CD8-positive, alpha-beta memory T cell (primary cell): Measurements from ENCODE around the gene PDIK1L. TPM values are rescaled to one million over a fixed set of nuclear protein-coding genes. Genes with fewer than 3 reads are reported as not detected.
A peak's percentile ranks its signal among the peaks of the same experiment; 100 is the strongest.

ENCODE experiments used
- CTCF ChIA-PET: fragments of 350-600 bp; sonication (Branson Sonifier 250); formaldehyde crosslinking; loops from one replicate; lab custom pipeline; 2021; ENCODE audit warnings: antibody characterized with exemption; lab: Charles Lee
- POLR2A ChIA-PET: fragments of 350-600 bp; sonication (Branson Sonifier 250); formaldehyde crosslinking; loops from one replicate; lab custom pipeline; 2021; ENCODE audit warnings: antibody characterized with exemption; lab: Charles Lee
- DNase-seq, 5 donors: peaks; one replicate each; pipeline versions ENCODE4 v3.0.0 to v3.0.0-alpha.2; 2020 to 2022; ENCODE audit warnings: mixed read lengths in 1 of 5
- H3K27ac ChIP-seq: one replicate; pipeline ENCODE4 v1.7.0; 2013; ENCODE audit warnings: low read depth, mild to moderate bottlenecking, low read length, moderate library complexity
- H3K27me3 ChIP-seq: 2 replicates; pipeline ENCODE4 v1.7.0; 2013; ENCODE audit warnings: low read length, mild to moderate bottlenecking; ENCODE audit not compliant: insufficient read depth, poor library complexity, severe bottlenecking
- H3K36me3 ChIP-seq: 2 replicates; pipeline ENCODE4 v1.7.0; 2013; ENCODE audit warnings: mild to moderate bottlenecking, low read length, moderate library complexity; ENCODE audit not compliant: insufficient read depth
- H3K4me1 ChIP-seq: 2 replicates; pipeline ENCODE4 v1.7.0; 2013; ENCODE audit warnings: mild to moderate bottlenecking, low read length, moderate library complexity; ENCODE audit not compliant: insufficient read depth
- H3K4me3 ChIP-seq: 2 replicates; pipeline ENCODE4 v1.7.0; 2013; ENCODE audit warnings: mild to moderate bottlenecking, low read length
- H3K9me3 ChIP-seq: 2 replicates; pipeline ENCODE4 v1.7.0; 2013; ENCODE audit warnings: mild to moderate bottlenecking, low read length
- H3K27ac Mint-ChIP-seq, 8 donors: one replicate each; pipeline ENCODE4 v1.8.0; 2020 to 2021; ENCODE audit warnings: mixed read lengths in 8 of 8, mild to moderate bottlenecking in 6 of 8, inconsistent platforms in 3 of 8, moderate library complexity in 3 of 8
- H3K27me3 Mint-ChIP-seq, 2 donors: one replicate each; pipeline ENCODE4 v1.8.0; 2020 to 2021; ENCODE audit warnings: mixed read lengths in 2 of 2, mild to moderate bottlenecking in 1 of 2, moderate library complexity in 1 of 2
- H3K36me3 Mint-ChIP-seq, 3 donors: one replicate each; pipeline ENCODE4 v1.8.0; 2020 to 2021; ENCODE audit warnings: mixed read lengths in 3 of 3, inconsistent platforms in 1 of 3, mild to moderate bottlenecking in 1 of 3
- H3K4me1 Mint-ChIP-seq, 3 donors: one replicate each; pipeline ENCODE4 v1.8.0; 2020 to 2021; ENCODE audit warnings: mixed read lengths in 3 of 3, inconsistent platforms in 1 of 3, mild to moderate bottlenecking in 1 of 3
- H3K4me3 Mint-ChIP-seq, 7 donors: one replicate each; pipeline ENCODE4 v1.8.0; 2020 to 2021; ENCODE audit warnings: mixed read lengths in 7 of 7, mild to moderate bottlenecking in 6 of 7, moderate library complexity in 4 of 7, inconsistent platforms in 2 of 7
- H3K9me3 Mint-ChIP-seq, 5 donors: one replicate each; pipeline ENCODE4 v1.8.0; 2020 to 2022; ENCODE audit warnings: mixed read lengths in 5 of 5, mild to moderate bottlenecking in 3 of 5, moderate library complexity in 2 of 5, inconsistent platforms in 1 of 5
- polyA plus RNA-seq: library from polyadenylated mRNA; unstranded; fragments of 300-500 nt; fragmentation: Illumina TruSeq; gene quantifications from one replicate; pipeline ENCODE4 v1.2.3, GENCODE V29; 2021
- total RNA-seq, 2 experiments: library from RNA; stranded (reverse); gene quantifications; one replicate each; pipeline ENCODE4 v1.2.3, GENCODE V29; 2021

Gene PDIK1L
- total and polyA plus RNA-seq, 3 experiments from 2014 or later, result 4.2 to 14.6 (median 14.5) TPM

DNA sequence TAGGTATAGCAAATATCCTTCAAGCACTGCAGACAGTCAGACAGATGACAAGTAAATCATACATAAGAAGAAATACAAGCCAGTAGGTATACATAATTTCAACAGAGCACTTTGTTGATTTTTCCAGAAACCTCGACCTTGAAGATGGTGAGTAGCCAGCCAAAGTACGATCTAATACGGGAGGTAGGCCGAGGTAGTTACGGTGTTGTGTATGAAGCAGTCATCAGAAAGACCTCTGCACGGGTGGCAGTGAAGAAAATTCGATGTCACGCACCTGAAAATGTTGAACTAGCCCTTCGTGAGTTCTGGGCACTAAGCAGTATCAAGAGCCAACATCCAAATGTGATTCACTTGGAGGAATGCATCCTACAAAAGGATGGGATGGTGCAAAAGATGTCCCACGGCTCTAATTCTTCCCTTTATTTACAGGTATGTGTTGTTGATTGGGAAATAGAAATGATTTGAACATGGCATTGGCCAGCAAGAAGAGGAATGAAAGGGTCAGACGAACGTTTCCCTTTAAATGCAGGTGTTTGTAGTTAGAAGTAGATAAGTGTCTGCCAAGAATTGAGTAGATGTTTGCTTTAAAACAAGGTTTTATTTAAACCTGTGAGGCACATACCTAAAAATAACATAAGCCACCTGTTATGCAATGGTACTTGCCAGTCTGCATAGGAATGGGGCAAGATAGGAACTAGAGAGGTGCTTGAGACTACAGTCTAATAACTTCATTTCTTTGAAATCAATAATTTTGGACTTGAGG is 2.7 kb downstream of the PDIK1L start:
- Mint-ChIP-seq H3K4me3 (peak overlapping the region in 4 of 7 donors; percentile 7 to 94 (median 52)), H3K27me3 (no peaks in the 10 kb centered on the region), H3K9me3 (no peaks in the 10 kb centered on the region), H3K27ac (peak overlapping the region in 1 of 8 donors; percentile 52), H3K36me3 (peaks cover 0 to 52% (median 5%) of the 10 kb centered on the region in 3 donors), H3K4me1 (peaks cover 22 to 45% (median 36%) of the 10 kb centered on the region in 3 donors)
- no peaks in the 10 kb centered on the region for H3K9me3 ChIP-seq
- H3K27ac ChIP-seq, result peak overlapping the region; percentile 85
- ChIA-PET POLR2A (interaction anchor here (0.5 to 1.7 kb wide), 3 partner anchors 12 to 28 kb away, joined by 4 to 9 read pairs (median 8); no protein-coding TSS in a partner anchor), CTCF (interaction anchor here (1.1 to 10.0 kb wide), 4 partner anchors 12 to 49 kb away, joined by 3 to 122 read pairs (median 8); no protein-coding TSS in a partner anchor)
- peaks cover 26% of the 10 kb centered on the region for H3K4me1 ChIP-seq
- no peaks in the 10 kb centered on the region for H3K27me3 ChIP-seq
- H3K36me3 ChIP-seq, result peaks cover 22% of the 10 kb centered on the region
- H3K4me3 ChIP-seq, result no peak overlapping the region
- DNase-seq, result no peak

DNA sequence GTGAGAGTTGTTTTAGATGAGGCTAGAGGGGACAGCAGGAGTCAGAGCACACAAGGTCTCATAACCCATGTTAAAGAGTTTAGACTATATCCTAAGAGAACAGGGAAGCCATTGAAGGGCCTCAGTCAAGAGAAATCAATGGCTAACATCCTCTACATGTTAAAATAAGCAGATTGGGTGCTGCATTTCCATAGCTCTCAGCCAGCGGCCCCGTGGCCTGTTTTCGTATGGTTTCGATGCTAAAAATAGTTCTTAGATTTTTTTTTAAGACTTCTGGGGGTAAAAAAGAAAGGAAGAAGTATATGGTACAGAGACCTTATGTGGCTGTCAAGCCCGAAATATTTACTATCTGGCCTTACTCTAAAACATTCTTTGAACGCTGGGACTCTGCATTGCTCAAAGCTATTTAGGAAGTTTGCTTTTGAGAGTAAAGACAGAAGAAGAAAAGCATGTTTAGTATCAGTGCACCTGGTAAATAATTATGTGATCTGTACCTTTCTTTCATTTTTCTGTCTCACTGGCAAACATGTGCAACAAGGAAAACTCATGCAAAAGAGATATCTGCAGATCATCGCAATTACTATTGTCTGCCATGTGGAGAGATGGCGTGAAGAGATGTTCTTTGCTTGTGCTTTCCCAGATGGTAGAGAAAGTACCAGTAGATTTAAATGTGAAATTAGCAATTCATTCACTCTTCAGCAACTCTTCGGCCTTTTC is 8.4 kb downstream of the PDIK1L start:
- DNase-seq, result no peak
- H3K4me1 ChIP-seq, result peaks cover 2% of the 10 kb centered on the region
- Mint-ChIP-seq H3K27me3 (no peaks in the 10 kb centered on the region), H3K4me1 (peaks cover 11 to 36% (median 22%) of the 10 kb centered on the region in 3 donors), H3K36me3 (peaks cover 0 to 66% (median 1%) of the 10 kb centered on the region in 3 donors), H3K9me3 (no peaks in the 10 kb centered on the region), H3K27ac (peak overlapping the region in 1 of 8 donors; percentile 50), H3K4me3 (no peak overlapping the region)
- no peak overlapping the region for H3K4me3 ChIP-seq
- ChIA-PET POLR2A (no interaction called here), CTCF (interaction anchor here (5.6 kb wide), 1 partner anchor 25 kb away, joined by 22 read pairs; no protein-coding TSS in a partner anchor)
- H3K27ac ChIP-seq, result no peak overlapping the region
- H3K36me3 ChIP-seq, result peaks cover 9% of the 10 kb centered on the region
- H3K9me3 ChIP-seq, result no peaks in the 10 kb centered on the region
- no peaks in the 10 kb centered on the region for H3K27me3 ChIP-seq

DNA sequence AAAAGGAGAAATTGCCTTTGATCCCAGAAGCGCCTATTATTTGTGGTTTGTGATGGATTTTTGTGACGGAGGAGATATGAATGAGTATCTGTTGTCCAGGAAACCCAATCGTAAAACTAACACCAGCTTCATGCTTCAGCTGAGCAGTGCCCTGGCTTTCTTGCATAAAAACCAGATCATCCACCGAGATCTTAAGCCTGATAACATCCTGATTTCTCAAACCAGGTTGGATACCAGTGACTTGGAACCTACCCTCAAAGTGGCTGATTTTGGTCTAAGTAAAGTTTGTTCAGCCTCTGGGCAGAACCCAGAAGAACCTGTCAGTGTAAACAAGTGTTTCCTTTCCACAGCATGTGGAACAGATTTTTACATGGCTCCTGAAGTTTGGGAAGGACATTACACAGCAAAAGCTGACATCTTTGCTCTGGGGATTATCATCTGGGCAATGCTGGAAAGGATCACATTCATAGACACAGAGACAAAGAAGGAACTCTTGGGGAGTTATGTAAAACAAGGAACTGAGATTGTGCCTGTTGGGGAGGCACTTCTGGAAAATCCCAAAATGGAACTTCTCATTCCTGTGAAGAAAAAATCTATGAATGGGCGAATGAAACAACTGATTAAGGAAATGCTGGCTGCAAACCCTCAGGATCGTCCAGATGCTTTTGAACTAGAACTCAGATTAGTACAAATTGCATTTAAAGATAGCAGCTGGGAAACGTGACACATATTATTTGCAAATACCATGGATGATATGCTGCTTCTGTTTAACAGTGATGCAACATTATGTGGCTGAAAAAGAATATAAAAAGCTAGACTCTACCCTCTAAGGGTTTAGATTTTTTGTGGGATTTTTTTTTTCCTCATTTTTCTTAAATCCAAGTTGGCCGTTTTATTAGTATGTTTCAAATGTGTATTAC is 10.5 kb downstream of the PDIK1L start:
- DNase-seq, result no peak
- Mint-ChIP-seq H3K27me3 (no peaks in the 10 kb centered on the region), H3K36me3 (peaks cover 0 to 54% (median 1%) of the 10 kb centered on the region in 3 donors), H3K4me1 (peaks cover 26 to 54% (median 39%) of the 10 kb centered on the region in 3 donors), H3K4me3 (no peak overlapping the region), H3K27ac (no peak overlapping the region), H3K9me3 (no peaks in the 10 kb centered on the region)
- H3K4me3 ChIP-seq, result no peak overlapping the region
- peaks cover 18% of the 10 kb centered on the region for H3K4me1 ChIP-seq
- H3K36me3 ChIP-seq, result peaks cover 6% of the 10 kb centered on the region
- POLR2A ChIA-PET, result interaction anchor here (0.5 kb wide), 1 partner anchor 8 kb away, joined by 4 read pairs; no protein-coding TSS in a partner anchor
- no peak overlapping the region for H3K27ac ChIP-seq
- H3K9me3 ChIP-seq, result no peaks in the 10 kb centered on the region
- no peaks in the 10 kb centered on the region for H3K27me3 ChIP-seq
- CTCF ChIA-PET, result interaction anchor here (1.1 to 5.6 kb wide), 4 partner anchors 9 to 23 kb away, joined by 3 to 22 read pairs (median 4); no protein-coding TSS in a partner anchor

DNA sequence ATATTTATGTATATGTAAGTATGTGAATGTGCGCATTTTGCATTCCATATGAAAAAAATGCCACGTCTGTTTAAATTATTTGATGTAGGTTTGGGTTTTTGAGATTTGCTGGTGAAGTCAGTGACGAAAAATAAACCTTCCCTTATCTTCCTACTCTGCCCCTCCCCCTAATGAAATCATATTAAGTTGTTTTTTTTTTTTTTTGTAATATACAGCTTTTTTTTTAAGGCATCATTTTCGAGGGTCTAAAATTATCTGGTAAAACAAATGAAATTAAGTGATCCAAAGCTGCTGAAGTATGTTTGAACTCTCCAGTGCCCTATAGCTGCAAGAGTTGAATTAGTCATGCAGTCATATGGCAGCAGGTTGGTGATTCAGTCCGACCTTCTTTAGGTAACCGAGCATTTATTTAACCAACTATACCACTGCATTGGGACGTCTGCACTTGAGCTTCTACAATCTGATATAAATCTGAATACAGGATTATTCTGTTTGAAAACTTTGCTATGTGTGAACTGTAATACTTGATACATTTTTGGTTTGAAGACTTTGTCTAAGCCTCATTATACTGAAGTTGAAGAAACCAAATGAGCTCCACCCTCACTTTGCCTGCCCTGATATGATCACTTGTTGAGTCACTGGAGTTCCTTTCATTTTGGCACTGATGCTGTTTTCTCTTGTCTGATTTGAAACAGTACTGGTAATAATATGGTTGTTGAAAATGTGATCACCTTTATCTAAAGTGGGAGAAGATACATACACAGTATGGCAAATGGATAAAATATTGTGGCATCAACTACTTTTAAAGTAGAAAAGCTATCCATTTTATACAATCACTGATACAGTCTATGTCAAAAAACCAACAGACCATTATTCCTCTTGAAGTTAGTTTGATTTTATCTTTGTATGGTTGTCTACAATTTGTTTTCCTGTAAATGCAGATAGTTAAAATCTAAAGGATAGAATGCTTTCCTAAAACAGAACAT is 11.7 kb downstream of the PDIK1L start:
- no peaks in the 10 kb centered on the region for H3K9me3 ChIP-seq
- no peaks in the 10 kb centered on the region for H3K9me3 Mint-ChIP-seq
- peak overlapping the region in 1 of 7 donors; percentile 9 for H3K4me3 Mint-ChIP-seq
- CTCF ChIA-PET, result interaction anchor here (1.0 to 5.6 kb wide), 6 partner anchors 14 to 111 kb away, joined by 3 to 22 read pairs (median 5); partner anchors contain the start of gene CEP85
- H3K4me3 ChIP-seq, result no peak overlapping the region
- peaks cover 36 to 62% (median 49%) of the 10 kb centered on the region in 3 donors for H3K4me1 Mint-ChIP-seq
- H3K36me3 Mint-ChIP-seq, result peaks cover 0 to 44% (median 1%) of the 10 kb centered on the region in 3 donors
- DNase-seq, result no peak
- H3K27me3 Mint-ChIP-seq, result peaks cover 0 to 5% of the 10 kb centered on the region in 2 donors
- H3K27ac Mint-ChIP-seq, result peak overlapping the region in 3 of 8 donors; percentile 22 to 75 (median 62)
- no peaks in the 10 kb centered on the region for H3K27me3 ChIP-seq
- POLR2A ChIA-PET, result interaction anchor here (0.8 to 1.0 kb wide), 3 partner anchors 10 to 22 kb away, joined by 3 to 5 read pairs (median 3); partner anchors contain the start of gene PDIK1L
- peak overlapping the region; percentile 51 for H3K27ac ChIP-seq
- H3K4me1 ChIP-seq, result peaks cover 29% of the 10 kb centered on the region
- peaks cover 3% of the 10 kb centered on the region for H3K36me3 ChIP-seq

DNA sequence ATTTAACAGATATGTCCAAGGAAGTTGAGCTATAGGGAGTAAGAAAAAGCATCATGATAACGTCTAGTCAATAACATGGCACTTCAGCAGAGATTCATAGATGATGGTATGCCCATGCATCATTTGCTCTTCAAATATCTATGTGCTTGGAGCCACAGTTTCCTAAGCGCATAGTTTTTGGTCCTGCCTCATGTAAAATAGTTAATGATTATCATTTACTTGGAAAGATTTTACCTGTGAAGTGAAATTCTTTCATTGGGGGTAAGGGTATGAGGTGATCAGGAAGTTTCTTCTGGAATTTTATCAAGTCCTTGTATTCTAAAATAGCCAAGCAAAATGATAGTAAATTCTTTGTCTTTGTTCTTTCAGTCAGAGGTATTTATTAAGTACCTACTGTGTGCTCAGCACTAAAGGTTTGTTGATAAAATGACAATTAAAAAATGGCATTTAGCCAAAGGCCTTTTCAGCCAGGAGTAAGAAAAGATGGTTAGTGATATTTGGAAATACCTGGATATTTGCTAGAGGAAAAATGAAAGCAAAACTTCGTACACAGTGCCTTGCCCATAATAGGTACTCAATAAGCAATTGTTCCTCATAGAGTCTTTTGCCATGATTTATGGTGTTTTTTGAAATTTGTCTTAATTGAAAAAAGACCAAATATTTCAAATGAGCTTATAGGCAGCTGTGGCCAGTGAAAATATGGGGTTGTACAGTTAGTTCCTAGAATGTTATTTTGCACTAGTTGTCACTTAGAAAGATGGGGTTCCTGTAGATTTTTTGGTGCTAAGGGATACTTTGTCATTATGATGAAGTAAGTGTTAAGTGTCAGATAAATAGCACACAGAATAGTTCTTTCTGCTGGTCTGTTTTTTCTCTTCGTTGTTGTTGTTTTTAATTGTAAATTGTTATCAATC is 13.1 kb downstream of the PDIK1L start:
- Mint-ChIP-seq H3K27me3 (peaks cover 0 to 8% of the 10 kb centered on the region in 2 donors), H3K4me1 (peaks cover 35 to 61% (median 54%) of the 10 kb centered on the region in 3 donors), H3K4me3 (no peak overlapping the region), H3K9me3 (no peaks in the 10 kb centered on the region), H3K36me3 (peaks cover 0 to 32% (median 1%) of the 10 kb centered on the region in 3 donors), H3K27ac (peak overlapping the region in 2 of 8 donors; percentile 7 to 29)
- Histone ChIP-seq H3K27ac (peak overlapping the region; percentile 79), H3K4me1 (peaks cover 29% of the 10 kb centered on the region), H3K9me3 (no peaks in the 10 kb centered on the region), H3K27me3 (no peaks in the 10 kb centered on the region), H3K36me3 (no peaks in the 10 kb centered on the region), H3K4me3 (no peak overlapping the region)
- POLR2A ChIA-PET, result no interaction called here
- DNase-seq, result no peak
- CTCF ChIA-PET, result interaction anchor here (1.6 to 5.6 kb wide), 3 partner anchors 17 to 110 kb away, joined by 6 to 22 read pairs (median 10); partner anchors contain the start of gene CEP85

DNA sequence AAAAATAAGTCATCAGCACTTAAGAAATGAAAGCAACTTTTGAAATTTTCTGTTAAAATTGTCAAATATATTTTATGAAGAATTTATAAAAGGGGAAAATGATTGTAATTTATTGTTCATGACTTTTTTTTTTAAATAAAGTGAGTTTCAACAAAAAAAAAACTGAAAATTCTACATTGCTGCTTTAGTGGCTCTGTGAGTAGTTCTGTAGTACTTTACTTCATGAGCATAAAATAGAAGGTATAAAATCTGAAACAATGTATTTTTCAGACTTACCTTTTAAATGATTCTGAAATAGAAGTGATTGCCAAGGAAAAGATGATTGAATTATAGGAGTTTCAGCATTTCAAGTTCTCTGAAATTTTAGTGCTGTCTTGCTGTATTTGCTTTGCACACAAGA is 13.8 kb downstream of the PDIK1L start:
- no peak for DNase-seq
- Histone ChIP-seq H3K9me3 (no peaks in the 10 kb centered on the region), H3K36me3 (no peaks in the 10 kb centered on the region), H3K4me1 (peaks cover 29% of the 10 kb centered on the region), H3K4me3 (no peak overlapping the region), H3K27ac (peak overlapping the region; percentile 79), H3K27me3 (no peaks in the 10 kb centered on the region)
- ChIA-PET CTCF (interaction anchor here (1.5 to 2.5 kb wide), 2 partner anchors 20 to 35 kb away, joined by 3 to 39 read pairs; no protein-coding TSS in a partner anchor), POLR2A (interaction anchor here (2.3 to 2.7 kb wide), 2 partner anchors 14 to 20 kb away, joined by 14 to 24 read pairs; partner anchors contain the start of gene PDIK1L)
- H3K27me3 Mint-ChIP-seq, result peaks cover 0 to 8% of the 10 kb centered on the region in 2 donors
- H3K27ac Mint-ChIP-seq, result peak overlapping the region in 3 of 8 donors; percentile 7 to 91 (median 58)
- H3K4me3 Mint-ChIP-seq, result no peak overlapping the region
- H3K36me3 Mint-ChIP-seq, result peaks cover 0 to 25% (median 1%) of the 10 kb centered on the region in 3 donors
- no peaks in the 10 kb centered on the region for H3K9me3 Mint-ChIP-seq
- H3K4me1 Mint-ChIP-seq, result peaks cover 32 to 53% (median 49%) of the 10 kb centered on the region in 3 donors
